IMR-90 (cell line): ENCODE results near the gene ATP5F1D. TPM values are rescaled to one million over a fixed set of nuclear protein-coding genes. Genes with fewer than 3 reads are reported as not detected.

Experiments used
- ATAC-seq: fragments of 200-7000 bp; cut with Tn5 transposase; 2 replicates; pipeline ENCODE4 v1.9.1; 2020; ENCODE audit warnings: low read depth, mild to moderate bottlenecking, moderate library complexity
- BruUV-seq: library from RNA; stranded (reverse); fragments of 400-500 nt; replicated peaks from 2 replicates; lab custom pipeline; 2021; lab: Mats Ljungman, UMichigan
- CTCF ChIA-PET: fragments of 300-600 bp; formaldehyde crosslinking; extraction: SDS; loops from one replicate; lab custom pipeline; 2021; ENCODE audit warnings: antibody characterized with exemption; lab: Yijun Ruan, JAX
- POLR2A ChIA-PET: fragments of 300-600 bp; sonication (Branson Sonifier 250); formaldehyde crosslinking; loops from one replicate; lab custom pipeline; 2022; ENCODE audit warnings: antibody characterized with exemption; ENCODE audit not compliant: unreplicated experiment; lab: Charles Lee
- DNase-seq: peaks from one replicate; pipeline ENCODE4 v3.0.0; 2013
- H2AFZ ChIP-seq: replicated peaks from 2 replicates; pipeline ENCODE3; 2013; ENCODE audit warnings: low read length, mild to moderate bottlenecking; ENCODE audit not compliant: poor library complexity
- H2AK5ac ChIP-seq: 2 replicates; pipeline ENCODE4 v1.6.1; 2013; ENCODE audit warnings: low read depth, low read length, inconsistent platforms
- H2AK9ac ChIP-seq: replicated peaks from 2 replicates; pipeline ENCODE3; 2013; ENCODE audit warnings: mild to moderate bottlenecking, low read depth, low read length, moderate library complexity; ENCODE audit not compliant: poor library complexity
- H2BK120ac ChIP-seq: 2 replicates; pipeline ENCODE4 v1.6.1; 2013; ENCODE audit warnings: low read depth, low read length, inconsistent platforms
- H2BK15ac ChIP-seq: 3 replicates; pipeline ENCODE4 v1.6.1; 2013; ENCODE audit warnings: low read depth, low read length, inconsistent platforms
- H2BK20ac ChIP-seq: 2 replicates; pipeline ENCODE4 v1.6.1; 2013; ENCODE audit warnings: low read depth, mild to moderate bottlenecking, inconsistent platforms, low read length, moderate library complexity
- H2BK5ac ChIP-seq: 2 replicates; pipeline ENCODE4 v1.6.1; 2013; ENCODE audit warnings: mild to moderate bottlenecking, low read depth, low read length, inconsistent platforms; ENCODE audit not compliant: poor library complexity, severe bottlenecking
- H3K14ac ChIP-seq: replicated peaks from 2 replicates; pipeline ENCODE4 v1.6.1; 2013; ENCODE audit warnings: low read depth, low read length, inconsistent platforms
- H3K18ac ChIP-seq: 2 replicates; pipeline ENCODE4 v1.6.1; 2013; ENCODE audit warnings: low read depth, low read length, control low read depth
- H3K23ac ChIP-seq: 2 replicates; pipeline ENCODE4 v1.6.1; 2013; ENCODE audit warnings: low read depth, low read length, inconsistent platforms
- H3K27ac ChIP-seq: 2 replicates; pipeline ENCODE4 v1.5.1; 2013; ENCODE audit warnings: mild to moderate bottlenecking, control low read depth, low read length; ENCODE audit not compliant: insufficient read depth
- H3K27me3 ChIP-seq: 2 replicates; pipeline ENCODE4 v1.6.1; 2013; ENCODE audit warnings: low read length; ENCODE audit not compliant: control insufficient read depth, insufficient read depth
- H3K36me3 ChIP-seq: 2 replicates; pipeline ENCODE4 v1.6.1; 2013; ENCODE audit warnings: low read length, mixed read lengths; ENCODE audit not compliant: control insufficient read depth, insufficient read depth
- H3K4ac ChIP-seq: 2 replicates; pipeline ENCODE4 v1.6.1; 2013; ENCODE audit warnings: low read depth, low read length, inconsistent platforms
- H3K4me1 ChIP-seq: 2 replicates; pipeline ENCODE4 v1.6.1; 2013; ENCODE audit warnings: low read length, mixed read lengths; ENCODE audit not compliant: control insufficient read depth, insufficient read depth
- H3K4me2 ChIP-seq: 2 replicates; pipeline ENCODE4 v1.6.1; 2013; ENCODE audit warnings: low read depth, mild to moderate bottlenecking, control low read depth, low read length, moderate library complexity
- H3K4me3 ChIP-seq: 2 replicates; pipeline ENCODE4 v1.5.1; 2013; ENCODE audit warnings: low read depth, mild to moderate bottlenecking, control low read depth, low read length, moderate library complexity; ENCODE audit not compliant: insufficient read depth
- H3K56ac ChIP-seq: 2 replicates; pipeline ENCODE4 v1.6.1; 2013; ENCODE audit warnings: low read length, inconsistent platforms; ENCODE audit not compliant: insufficient read depth; ENCODE audit errors: extremely low read depth
- H3K79me1 ChIP-seq, 2 experiments: 2 replicates each; pipeline ENCODE4 v1.6.1; 2013; ENCODE audit warnings: low read length in 2 of 2, inconsistent platforms in 1 of 2, low read depth in 1 of 2
- H3K9ac ChIP-seq: 2 replicates; pipeline ENCODE4 v1.6.1; 2013; ENCODE audit warnings: low read depth, low read length, control low read depth
- H3K9me1 ChIP-seq: 2 replicates; pipeline ENCODE4 v1.6.1; 2013; ENCODE audit warnings: low read length, inconsistent platforms; ENCODE audit not compliant: insufficient read depth
- H3K9me3 ChIP-seq: 2 replicates; pipeline ENCODE4 v1.6.1; 2013; ENCODE audit warnings: low read length; ENCODE audit not compliant: control insufficient read depth, insufficient read depth
- H4K20me1 ChIP-seq: 2 replicates; pipeline ENCODE4 v1.6.1; 2013; ENCODE audit warnings: low read length, inconsistent platforms; ENCODE audit not compliant: insufficient read depth
- H4K5ac ChIP-seq: 2 replicates; pipeline ENCODE4 v1.6.1; 2013; ENCODE audit warnings: mild to moderate bottlenecking, low read depth, low read length, control low read depth
- H4K8ac ChIP-seq, 2 experiments: 2 replicates each; pipeline ENCODE4 v1.6.1; 2013; ENCODE audit warnings: low read depth in 2 of 2, low read length in 2 of 2, control low read depth in 1 of 2, inconsistent platforms in 1 of 2
- H4K91ac ChIP-seq: 2 replicates; pipeline ENCODE4 v1.6.1; 2013; ENCODE audit warnings: low read depth, low read length, inconsistent platforms; ENCODE audit not compliant: insufficient read depth
- BHLHE40 ChIP-seq: fragments of 150-350 bp; IDR thresholded peaks from 2 replicates; pipeline ENCODE4 v1.6.1; 2016; ENCODE audit warnings: mild to moderate bottlenecking, low read depth, low read length
- CEBPB ChIP-seq: IDR thresholded peaks from 2 replicates; pipeline ENCODE4 v1.6.1; 2012; ENCODE audit warnings: low read depth, low read length, improper control_type of control experiment
- CHD1 ChIP-seq: IDR thresholded peaks from 2 replicates; pipeline ENCODE4 v1.6.1; 2012; ENCODE audit warnings: low read depth, low read length, improper control_type of control experiment
- ELK1 ChIP-seq: fragments of 150-350 bp; IDR thresholded peaks from 2 replicates; pipeline ENCODE4 v1.6.1; 2016; ENCODE audit warnings: low read depth, mild to moderate bottlenecking, low read length, moderate library complexity, borderline replicate concordance
- FOS ChIP-seq: fragments of 150-350 bp; IDR thresholded peaks from 2 replicates; pipeline ENCODE4 v1.6.1; 2016; ENCODE audit warnings: low read depth, low read length
- MAFK ChIP-seq: IDR thresholded peaks from 2 replicates; pipeline ENCODE4 v1.6.1; 2012; ENCODE audit warnings: low read depth, low read length, improper control_type of control experiment
- MAZ ChIP-seq: IDR thresholded peaks from 2 replicates; pipeline ENCODE4 v1.6.1; 2012; ENCODE audit warnings: low read depth, mild to moderate bottlenecking, low read length, improper control_type of control experiment, moderate library complexity, borderline replicate concordance
- MXI1 ChIP-seq: IDR thresholded peaks from 2 replicates; pipeline ENCODE4 v1.6.1; 2012; ENCODE audit warnings: low read depth, mild to moderate bottlenecking, low read length, moderate library complexity, borderline replicate concordance
- NFE2L2 ChIP-seq: fragments of 150-350 bp; IDR thresholded peaks from 2 replicates; pipeline ENCODE4 v1.6.1; 2016; ENCODE audit warnings: low read depth, mild to moderate bottlenecking, low read length
- POLR2A ChIP-seq: IDR thresholded peaks from 2 replicates; pipeline ENCODE4 v1.6.1; 2012; ENCODE audit warnings: mild to moderate bottlenecking, low read depth, low read length
- RAD21 ChIP-seq: IDR thresholded peaks from 2 replicates; pipeline ENCODE4 v1.6.1; 2012; ENCODE audit warnings: low read length, improper control_type of control experiment
- RCOR1 ChIP-seq: IDR thresholded peaks from 2 replicates; pipeline ENCODE4 v1.6.1; 2012; ENCODE audit warnings: mild to moderate bottlenecking, low read length, improper control_type of control experiment; ENCODE audit not compliant: insufficient replicate concordance
- RFX5 ChIP-seq: IDR thresholded peaks from 2 replicates; pipeline ENCODE4 v1.8.0; 2012; ENCODE audit warnings: low read depth, mild to moderate bottlenecking, low read length, moderate library complexity
- SMC3 ChIP-seq: fragments of 150-350 bp; IDR thresholded peaks from 2 replicates; pipeline ENCODE4 v1.6.1; 2016; ENCODE audit warnings: low read depth, mild to moderate bottlenecking, antibody characterized with exemption, low read length, moderate library complexity
- WGBS, 2 experiments: methylation state at CpG; one replicate each; pipeline versions ENCODE4 v1.1.5 to v1.1.7; 2013; ENCODE audit warnings: missing lambda C conversion rate in 2 of 2; ENCODE audit not compliant: insufficient read length in 1 of 2; ENCODE audit errors: extremely low coverage in 2 of 2; 5-methylcytosine and 5-hydroxymethylcytosine counted together
- dilution Hi-C: fragments of 300-500 bp; cut with HindIII; formaldehyde crosslinking; loops from one replicate; pipeline ENCODE4 v1.14.3; 2018; ENCODE audit warnings: low sequenced_read_pairs; ENCODE audit not compliant: unreplicated experiment
- in situ Hi-C: fragments of 300-500 bp; cut with MboI; formaldehyde crosslinking; loops from 3 replicates; pipeline ENCODE4 v1.14.3; 2019; ENCODE audit warnings: low sequenced_read_pairs, inconsistent platforms, mixed read lengths
- intact Hi-C: fragments of 100-400 bp; cut with micrococcal nuclease; formaldehyde crosslinking; loops from 2 replicates; pipeline ENCODE4 v1.10.0; 2022
- polyA plus RNA-seq, 3 experiments: library from polyadenylated mRNA; depleted of rRNA; stranded (reverse); fragments of >200 nt; gene quantifications; 2 replicates each; pipeline ENCODE4 v1.2.3, GENCODE V29; 2012; ENCODE audit warnings: low replicate concordance in 1 of 3
- total RNA-seq: library from RNA; depleted of rRNA; stranded (reverse); fragments of >200 nt; gene quantifications from 2 replicates; pipeline ENCODE4 v1.2.3, GENCODE V29; 2012
- TF ChIP-seq, protein P1 (sequence below): fragments of 150-350 bp; IDR thresholded peaks from 2 replicates; pipeline ENCODE4 v1.6.1; 2017; ENCODE audit warnings: mild to moderate bottlenecking, antibody characterized with exemption, low read length, low read depth

ATP5F1D gene
- total and polyA plus RNA-seq, 2 of the 4 experiments (the other 2 are of a cell fraction), result 7.3 to 140 TPM

DNA sequence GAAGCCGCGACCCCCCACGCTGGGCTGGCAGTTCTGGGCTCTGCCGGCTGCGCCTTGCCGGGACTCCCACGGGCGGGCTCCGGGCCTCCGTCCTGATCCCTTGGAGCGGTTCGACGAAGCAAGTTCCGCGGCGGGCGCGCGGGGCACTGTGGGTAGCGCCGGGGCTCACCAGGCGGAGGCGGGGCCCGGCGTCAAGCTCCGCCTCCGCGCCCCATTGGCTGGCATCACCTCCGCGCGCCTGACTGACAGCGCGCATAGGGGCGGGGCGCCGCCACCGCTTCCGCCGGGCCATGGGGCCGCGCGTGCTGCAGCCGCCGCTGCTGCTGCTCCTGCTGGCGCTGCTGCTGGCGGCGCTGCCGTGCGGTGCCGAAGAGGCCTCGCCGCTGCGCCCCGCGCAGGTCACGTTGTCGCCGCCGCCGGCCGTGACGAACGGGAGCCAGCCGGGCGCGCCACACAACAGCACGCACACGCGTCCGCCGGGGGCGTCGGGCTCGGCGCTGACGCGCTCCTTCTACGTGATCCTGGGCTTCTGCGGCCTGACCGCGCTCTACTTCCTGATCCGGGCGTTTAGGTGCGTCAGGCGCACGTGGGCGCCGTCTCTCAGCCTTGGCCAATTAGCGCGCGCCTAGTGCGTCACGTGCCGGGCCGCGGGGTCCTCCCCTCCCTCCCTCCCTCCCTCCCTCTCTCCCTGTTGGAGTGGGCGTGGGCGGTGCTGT lies 33.9 kb downstream of the ATP5F1D start, which contains the start of gene FAM174C:
Gene FAM174C (plus strand): TSS at position 271 of the 716 bp plus-strand sequence. CDS start 20 bp downstream, at position 291.
- H3K14ac ChIP-seq, result peak within 1 kb of the TSS; percentile 97
- DNase-seq (peak; percentile 97), ATAC-seq (peak; percentile 86)
- no peaks in the 10 kb centered on the region for H3K27me3 ChIP-seq
- peaks cover 65% of the 10 kb centered on the region for H4K20me1 ChIP-seq
- peaks cover 22 to 66% of the 10 kb centered on the region in 2 experiments; a peak in 3 of 4 replicates for H3K79me1 ChIP-seq
- H4K91ac ChIP-seq, result peak within 1 kb of the TSS; percentile 93
- intact Hi-C loops, result loop anchor here (5.0 kb wide), 2 partner anchors 87 to 132 kb away; partner anchors contain the start of gene DAZAP1
- H2AK5ac ChIP-seq, result peak within 1 kb of the TSS; percentile 94
- no peak within 1 kb of the TSS for H2BK120ac ChIP-seq
- no peaks in the 10 kb centered on the region; the same call in 1 of the 2 replicates for H3K9me1 ChIP-seq
- peak within 1 kb of the TSS; percentile 96 for H2AFZ ChIP-seq
- peak within 1 kb of the TSS; percentile 82 for H3K4me3 ChIP-seq
- peak within 1 kb of the TSS; percentile 82 to 86 for H4K8ac ChIP-seq
- peak within 1 kb of the TSS; percentile 89 for H3K4ac ChIP-seq
- H3K9ac ChIP-seq, result peak within 1 kb of the TSS; percentile 81
- H3K4me1 ChIP-seq, result peaks cover 23% of the 10 kb centered on the region
- no peaks in the 10 kb centered on the region for H3K9me3 ChIP-seq
- peaks cover 52% of the 10 kb centered on the region for H3K36me3 ChIP-seq
- no TSS peak for BruUV-seq
- peak within 1 kb of the TSS; percentile 93 for H3K23ac ChIP-seq
- peak within 1 kb of the TSS; percentile 91 for H3K27ac ChIP-seq
- WGBS, 2 experiments, result 0% methylated on average over 58 of the region's 98 CpGs; no CpG with 5 or more reads in 1 of the 2 experiments
- dilution Hi-C loops, result no loop called here
- no peak within 1 kb of the TSS for H2BK20ac ChIP-seq
- POLR2A ChIA-PET, result interaction anchor here (1.0 kb wide), 2 partner anchors 9 kb away, joined by 5 to 6 read pairs; no protein-coding TSS in a partner anchor
- in situ Hi-C loops, result no loop called here
- CTCF ChIA-PET, result interaction anchor here (1.0 kb wide), 1 partner anchor 162 kb away, joined by 3 read pairs; no protein-coding TSS in a partner anchor
- H3K56ac ChIP-seq, result peak within 1 kb of the TSS; percentile 64
- peak within 1 kb of the TSS; percentile 82 for H3K4me2 ChIP-seq
- H2BK15ac ChIP-seq, result no peak within 1 kb of the TSS
- peak within 1 kb of the TSS; percentile 8; the same call in 1 of the 2 replicates for H3K18ac ChIP-seq
- H4K5ac ChIP-seq, result peak within 1 kb of the TSS; percentile 43
- peak within 1 kb of the TSS; percentile 99 for H2BK5ac ChIP-seq
- H2AK9ac ChIP-seq, result peak within 1 kb of the TSS; percentile 100
- TF ChIP-seq RCOR1, result no peak
- TF ChIP-seq FOS, result peak; percentile 89; the same call in 1 of the 2 replicates
- TF ChIP-seq SMC3, result no peak
- no peak for TF ChIP-seq RFX5
- no peak for TF ChIP-seq RAD21
- TF ChIP-seq NFE2L2, result no peak
- TF ChIP-seq MXI1, result peak; percentile 80; the same call in 1 of the 2 replicates
- TF ChIP-seq ELK1, result no peak
- TF ChIP-seq CHD1, result peak; percentile 81; the same call in 1 of the 2 replicates
- TF ChIP-seq CEBPB, result no peak
- TF ChIP-seq, protein P1, sequence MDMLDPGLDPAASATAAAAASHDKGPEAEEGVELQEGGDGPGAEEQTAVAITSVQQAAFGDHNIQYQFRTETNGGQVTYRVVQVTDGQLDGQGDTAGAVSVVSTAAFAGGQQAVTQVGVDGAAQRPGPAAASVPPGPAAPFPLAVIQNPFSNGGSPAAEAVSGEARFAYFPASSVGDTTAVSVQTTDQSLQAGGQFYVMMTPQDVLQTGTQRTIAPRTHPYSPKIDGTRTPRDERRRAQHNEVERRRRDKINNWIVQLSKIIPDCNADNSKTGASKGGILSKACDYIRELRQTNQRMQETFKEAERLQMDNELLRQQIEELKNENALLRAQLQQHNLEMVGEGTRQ, result peak; percentile 99
- peak; percentile 91 for TF ChIP-seq MAZ
- TF ChIP-seq BHLHE40, result peak; percentile 90
- TF ChIP-seq POLR2A, result peak; percentile 66
- no peak for TF ChIP-seq MAFK
